Osteoblast (primary cell): Measurements from ENCODE around the gene TMEM255B. TPM values are rescaled to one million over a fixed set of nuclear protein-coding genes. Genes with fewer than 3 reads are reported as not detected.

ENCODE experiments used
- DNase-seq: peaks from one replicate; pipeline ENCODE4 v3.0.0; 2011; ENCODE audit warnings: low spot score, mixed read lengths; ENCODE audit not compliant: insufficient read length; ENCODE audit errors: missing footprints
- H2AFZ ChIP-seq: 2 replicates; pipeline ENCODE4 v1.6.0; 2011; ENCODE audit warnings: mild to moderate bottlenecking, low read length
- H3K27ac ChIP-seq: 2 replicates; pipeline ENCODE4 v1.5.1; 2011; ENCODE audit warnings: mild to moderate bottlenecking, low read depth, low read length, moderate library complexity
- H3K27me3 ChIP-seq: 2 replicates; pipeline ENCODE4 v1.6.0; 2012; ENCODE audit warnings: mild to moderate bottlenecking, control low read depth, inconsistent platforms, low read length, moderate library complexity; ENCODE audit not compliant: insufficient read depth
- H3K36me3 ChIP-seq: 2 replicates; pipeline ENCODE4 v1.5.1; 2011; ENCODE audit warnings: mild to moderate bottlenecking, low read length, control low read depth, moderate library complexity; ENCODE audit not compliant: insufficient read depth
- H3K4me1 ChIP-seq: 2 replicates; pipeline ENCODE4 v1.5.1; 2011; ENCODE audit warnings: mild to moderate bottlenecking, low read length, control low read depth, moderate library complexity; ENCODE audit not compliant: insufficient read depth
- H3K4me2 ChIP-seq: 2 replicates; pipeline ENCODE4 v1.6.0; 2011; ENCODE audit warnings: mild to moderate bottlenecking, low read length; ENCODE audit not compliant: insufficient read depth
- H3K4me3 ChIP-seq: fragments of 200-600 bp; sonication (generic); 3 replicates; pipeline ENCODE4 v1.5.1; 2012; ENCODE audit warnings: mild to moderate bottlenecking, low read length, inconsistent platforms; ENCODE audit not compliant: insufficient read depth
- H3K79me2 ChIP-seq: 2 replicates; pipeline ENCODE4 v1.6.0; 2012; ENCODE audit warnings: mild to moderate bottlenecking, low read length, control low read depth, inconsistent platforms; ENCODE audit not compliant: insufficient read depth
- H3K9me3 ChIP-seq: 2 replicates; pipeline ENCODE4 v1.5.1; 2011; ENCODE audit warnings: low read depth, low read length, control low read depth
- H4K20me1 ChIP-seq: 2 replicates; pipeline ENCODE4 v1.6.0; 2012; ENCODE audit warnings: mild to moderate bottlenecking, low read length, control low read depth; ENCODE audit not compliant: insufficient read depth
- CTCF ChIP-seq: IDR thresholded peaks from 2 replicates; pipeline ENCODE4 v1.5.1; 2011; ENCODE audit warnings: mild to moderate bottlenecking, low read depth, low read length, moderate library complexity; ENCODE audit errors: extremely low read depth
- total RNA-seq: library from RNA; depleted of rRNA; stranded (reverse); fragments of >200 nt; gene quantifications from 2 replicates; pipeline ENCODE4 v1.2.3, GENCODE V29; 2012

Gene TMEM255B
- total RNA-seq, 1 donor: 1.8 TPM

DNA sequence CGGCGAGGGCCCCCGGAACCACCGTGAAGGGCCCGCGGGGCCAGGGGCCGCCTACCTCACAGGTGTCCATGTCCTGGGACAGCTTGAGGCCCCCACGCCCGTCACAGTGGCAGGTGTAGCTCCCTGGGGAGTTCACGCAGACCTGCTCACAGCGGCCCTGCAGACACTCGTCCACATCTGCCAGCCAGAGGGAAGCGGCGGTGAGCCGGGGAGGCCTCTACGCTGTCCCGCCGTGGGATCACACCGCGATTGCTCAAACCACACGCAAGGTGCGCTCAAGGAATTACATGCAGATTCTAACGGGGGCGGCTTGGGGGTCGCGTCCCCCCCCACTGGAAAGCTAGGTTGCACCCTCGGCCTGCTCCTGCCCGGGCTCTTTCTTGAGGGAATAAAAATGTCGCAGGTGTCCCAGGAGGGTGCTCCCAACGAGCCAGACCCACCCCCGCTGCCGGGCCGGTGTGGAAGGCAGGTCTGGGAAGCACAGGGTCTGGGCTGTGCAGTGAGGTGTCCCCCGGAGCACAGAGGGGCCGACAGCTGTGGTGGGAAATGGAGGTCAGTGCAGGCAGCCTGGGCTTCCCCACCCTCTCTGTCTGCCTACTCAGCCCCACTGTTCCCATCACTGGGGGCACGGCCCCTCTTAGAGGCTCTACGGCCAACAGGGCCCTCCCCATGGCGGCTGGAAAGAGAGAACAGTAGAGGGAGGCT, 75.6 kb downstream of the TMEM255B start:
- H2AFZ ChIP-seq: no peak overlapping the region
- no peaks in the 10 kb centered on the region for H3K9me3 ChIP-seq
- no peak for DNase-seq
- H3K27me3 ChIP-seq: no peaks in the 10 kb centered on the region
- peaks cover 48% of the 10 kb centered on the region for H3K36me3 ChIP-seq
- peaks cover 11% of the 10 kb centered on the region for H3K79me2 ChIP-seq
- H3K4me2 ChIP-seq: no peak overlapping the region
- H4K20me1 ChIP-seq: peaks cover 7% of the 10 kb centered on the region
- H3K4me3 ChIP-seq: no peak overlapping the region
- no peak for TF ChIP-seq CTCF
- peaks cover 33% of the 10 kb centered on the region for H3K4me1 ChIP-seq
- no peak overlapping the region for H3K27ac ChIP-seq

GRCh38 chr13:113835461-113836270, 76.6 kb downstream of the TMEM255B start:
- Histone ChIP-seq H3K79me2 (peaks cover 21% of the 10 kb centered on the region), H2AFZ (no peak overlapping the region), H4K20me1 (peaks cover 14% of the 10 kb centered on the region), H3K4me2 (no peak overlapping the region), H3K27me3 (no peaks in the 10 kb centered on the region), H3K4me3 (no peak overlapping the region), H3K9me3 (no peaks in the 10 kb centered on the region), H3K4me1 (peaks cover 37% of the 10 kb centered on the region), H3K36me3 (peaks cover 51% of the 10 kb centered on the region), H3K27ac (no peak overlapping the region)
- DNase-seq: peak; percentile 97
- no peak for TF ChIP-seq CTCF

DNA sequence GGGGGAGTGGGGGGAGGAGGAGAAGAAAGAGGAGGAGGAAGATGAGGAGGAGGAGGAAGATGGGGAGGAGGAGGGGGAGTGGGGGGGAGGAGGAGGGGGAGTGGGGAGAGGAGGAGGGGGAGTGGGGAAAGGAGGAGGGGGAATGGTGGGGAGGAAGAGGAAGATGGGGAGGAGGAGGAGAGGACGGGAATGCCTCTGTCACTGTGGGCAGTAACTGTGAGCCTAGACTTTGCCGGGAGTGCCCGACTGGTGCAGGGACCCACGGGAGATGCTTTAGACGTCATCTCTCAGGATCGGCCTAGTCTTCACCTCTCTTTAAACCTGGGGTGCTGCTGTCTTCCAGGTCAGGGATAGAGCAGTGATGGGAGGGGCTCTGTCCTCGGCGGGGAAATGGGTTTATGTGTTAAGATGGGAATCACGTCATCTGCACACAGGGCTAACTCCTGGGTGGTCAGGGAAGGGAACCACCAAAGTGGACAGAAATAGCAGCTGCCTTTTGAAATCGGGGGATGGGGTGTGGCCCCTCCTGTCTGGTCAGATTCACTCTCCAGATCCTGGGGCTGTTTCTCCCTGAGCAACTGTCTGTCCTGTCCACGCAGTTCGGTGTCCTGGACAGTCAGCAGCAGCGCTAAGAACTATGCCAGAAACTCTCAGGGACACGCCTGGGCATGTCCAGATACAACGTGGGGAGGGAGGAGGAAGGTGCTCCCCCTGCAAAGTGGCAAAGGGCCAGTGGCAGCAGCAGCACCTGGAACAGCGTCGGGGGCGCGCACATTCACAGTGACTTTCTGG, 77.9 kb downstream of the TMEM255B start:
- Histone ChIP-seq H3K36me3 (peaks cover 45% of the 10 kb centered on the region), H3K9me3 (no peaks in the 10 kb centered on the region), H3K79me2 (peaks cover 31% of the 10 kb centered on the region), H3K4me3 (peak overlapping the region; percentile 24), H4K20me1 (peaks cover 23% of the 10 kb centered on the region), H3K4me1 (peaks cover 37% of the 10 kb centered on the region), H3K4me2 (peak overlapping the region; percentile 50), H2AFZ (no peak overlapping the region), H3K27ac (peak overlapping the region; percentile 98), H3K27me3 (no peaks in the 10 kb centered on the region)
- TF ChIP-seq CTCF: no peak
- peak; percentile 97 for DNase-seq
